ENCODE data around the gene NT5DC1. TPM values are rescaled to one million over a fixed set of nuclear protein-coding genes. Genes with fewer than 3 reads are reported as not detected.

NT5DC1 gene
- total RNA-seq, 4 donors from 2014 or later: 7.0 to 15.4 (median 12.0) TPM

DNA sequence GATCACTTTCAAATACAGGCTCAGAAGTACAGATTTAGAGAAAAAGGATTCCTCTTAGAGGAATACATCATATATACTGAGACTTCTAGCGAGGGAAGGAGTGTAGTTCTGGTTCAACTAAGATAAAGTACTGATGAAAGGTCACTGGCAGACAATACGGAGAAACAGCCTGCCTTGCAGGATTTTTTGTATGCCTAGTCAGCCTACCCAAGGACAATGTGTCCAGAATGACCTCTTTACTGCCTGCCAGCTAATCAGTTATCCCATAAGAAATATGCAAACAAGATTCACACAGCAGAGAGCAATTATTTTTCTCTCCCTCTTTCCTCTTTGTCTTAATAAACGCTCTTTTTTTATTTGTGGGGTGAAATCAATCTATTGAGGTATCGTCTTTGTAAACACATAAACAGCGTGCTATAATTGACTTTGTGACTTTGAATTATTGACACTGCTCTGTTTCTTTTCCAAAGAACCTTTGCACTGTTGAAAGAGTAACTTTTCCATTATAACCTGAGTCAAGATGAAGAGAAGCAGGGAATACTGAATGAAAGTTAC lies 154.7 kb downstream of the NT5DC1 start:
- in situ Hi-C loops (cut with MboI; ENCODE audit: low sequenced_read_pairs in 4 of 4): no loop called here

DNA sequence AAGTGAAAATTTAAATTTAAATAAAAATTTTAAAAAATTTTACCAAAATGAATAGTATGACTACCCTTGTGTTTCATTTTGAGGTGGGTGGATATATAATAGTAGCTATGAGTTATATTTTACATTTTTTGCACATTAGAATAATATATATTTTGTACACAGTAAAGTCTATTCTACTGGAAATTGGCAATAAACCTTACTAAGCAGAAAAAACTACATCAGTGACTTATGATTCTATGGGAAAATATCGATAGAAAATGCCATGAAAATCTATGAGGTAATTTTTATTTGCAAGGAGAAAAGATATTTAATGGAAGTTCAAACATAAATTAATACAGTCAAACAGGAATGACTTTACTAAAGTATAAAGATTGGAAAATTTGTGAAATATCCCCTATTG lies 156.0 kb downstream of the NT5DC1 start:
- intact Hi-C loops (cut with DNase I; ENCODE audit: low total_unique reads): no loop called here
- DNase-seq (no peak), ATAC-seq (no peak)
- no peaks in the 10 kb centered on the region for H3K36me3 ChIP-seq
- TF ChIP-seq POLR2A (IDR thresholded peaks at IDR 0.05): no peak
- no peaks in the 10 kb centered on the region for H3K9me3 ChIP-seq
- in situ Hi-C loops (cut with MboI; ENCODE audit: low sequenced_read_pairs in 4 of 4): no loop called here
- peaks cover 12 to 18% of the 10 kb centered on the region in 2 donors for H3K4me1 ChIP-seq
- H3K27ac ChIP-seq: no peak overlapping the region
- H3K4me3 ChIP-seq: no peak overlapping the region
- no peaks in the 10 kb centered on the region for H3K27me3 ChIP-seq

More for the DNA sequence above, 154.7 kb downstream of the NT5DC1 start:
- no peak for ATAC-seq
- no peaks in the 10 kb centered on the region for H3K27me3 ChIP-seq
- no peak overlapping the region for H3K27ac ChIP-seq
- no peaks in the 10 kb centered on the region for H3K9me3 ChIP-seq
- intact Hi-C loops (cut with DNase I; ENCODE audit: low total_unique reads): no loop called here
- H3K36me3 ChIP-seq: no peaks in the 10 kb centered on the region
- TF ChIP-seq POLR2A (IDR thresholded peaks at IDR 0.05): no peak
- TF ChIP-seq, protein P1, sequence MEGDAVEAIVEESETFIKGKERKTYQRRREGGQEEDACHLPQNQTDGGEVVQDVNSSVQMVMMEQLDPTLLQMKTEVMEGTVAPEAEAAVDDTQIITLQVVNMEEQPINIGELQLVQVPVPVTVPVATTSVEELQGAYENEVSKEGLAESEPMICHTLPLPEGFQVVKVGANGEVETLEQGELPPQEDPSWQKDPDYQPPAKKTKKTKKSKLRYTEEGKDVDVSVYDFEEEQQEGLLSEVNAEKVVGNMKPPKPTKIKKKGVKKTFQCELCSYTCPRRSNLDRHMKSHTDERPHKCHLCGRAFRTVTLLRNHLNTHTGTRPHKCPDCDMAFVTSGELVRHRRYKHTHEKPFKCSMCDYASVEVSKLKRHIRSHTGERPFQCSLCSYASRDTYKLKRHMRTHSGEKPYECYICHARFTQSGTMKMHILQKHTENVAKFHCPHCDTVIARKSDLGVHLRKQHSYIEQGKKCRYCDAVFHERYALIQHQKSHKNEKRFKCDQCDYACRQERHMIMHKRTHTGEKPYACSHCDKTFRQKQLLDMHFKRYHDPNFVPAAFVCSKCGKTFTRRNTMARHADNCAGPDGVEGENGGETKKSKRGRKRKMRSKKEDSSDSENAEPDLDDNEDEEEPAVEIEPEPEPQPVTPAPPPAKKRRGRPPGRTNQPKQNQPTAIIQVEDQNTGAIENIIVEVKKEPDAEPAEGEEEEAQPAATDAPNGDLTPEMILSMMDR (IDR thresholded peaks at IDR 0.05 in 4 of 5, conservative IDR thresholded peaks at IDR 0.05 in 1 of 5): no peak
- H3K4me3 ChIP-seq: no peak overlapping the region
- DNase-seq: no peak
- peaks cover 22 to 25% of the 10 kb centered on the region in 2 donors for H3K4me1 ChIP-seq

DNA sequence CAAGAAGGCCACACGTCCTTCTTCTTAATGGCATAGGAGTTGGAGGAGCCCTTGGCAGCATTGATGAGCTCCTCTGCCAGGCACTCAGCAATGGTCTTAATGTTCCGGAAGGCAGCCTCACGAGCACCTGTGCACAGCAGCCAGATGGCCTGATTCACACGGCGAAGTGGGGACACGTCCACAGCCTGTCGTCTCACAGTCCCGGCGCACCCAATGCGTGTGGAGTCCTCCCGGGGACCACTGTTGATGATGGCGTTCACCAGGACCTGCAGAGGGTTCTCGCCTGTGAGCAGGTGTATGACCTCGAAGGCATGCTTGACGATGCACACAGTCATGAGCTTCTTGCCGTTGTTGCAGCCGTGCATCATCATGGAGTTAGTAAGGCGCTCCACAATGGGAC lies 157.9 kb downstream of the NT5DC1 start:
- in situ Hi-C loops (cut with MboI; ENCODE audit: low sequenced_read_pairs in 4 of 4): no loop called here
- H3K36me3 ChIP-seq: no peaks in the 10 kb centered on the region
- DNase-seq (no peak), ATAC-seq (no peak)
- TF ChIP-seq, protein P1 (IDR thresholded peaks at IDR 0.05 in 4 of 5, conservative IDR thresholded peaks at IDR 0.05 in 1 of 5): no peak
- no peak for TF ChIP-seq POLR2A (IDR thresholded peaks at IDR 0.05)
- H3K4me1 ChIP-seq: peaks cover 5 to 9% of the 10 kb centered on the region in 2 donors
- no peak overlapping the region for H3K27ac ChIP-seq
- no peaks in the 10 kb centered on the region for H3K9me3 ChIP-seq
- H3K27me3 ChIP-seq: no peaks in the 10 kb centered on the region
- H3K4me3 ChIP-seq: no peak overlapping the region
- intact Hi-C loops (cut with DNase I; ENCODE audit: low total_unique reads): no loop called here

DNA sequence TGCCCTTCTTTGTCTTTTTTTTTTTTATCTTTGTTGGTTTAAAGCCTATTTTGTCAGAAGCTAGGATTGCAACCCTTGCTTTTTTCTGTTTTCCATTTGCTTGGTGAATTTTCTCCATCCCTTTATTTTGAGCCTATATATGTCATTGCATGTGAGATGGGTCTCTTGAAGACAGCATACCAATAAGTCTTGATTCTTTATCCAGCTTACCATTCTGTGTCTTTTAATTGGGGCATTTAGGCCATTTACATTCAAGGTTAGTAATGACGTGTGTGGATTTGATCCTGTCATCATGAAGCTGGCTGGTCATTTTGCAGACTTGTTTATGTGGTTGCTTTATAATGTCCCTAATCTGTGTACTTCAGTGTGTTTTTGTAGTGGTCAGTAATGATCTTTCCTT lies 162.7 kb downstream of the NT5DC1 start:
- TF ChIP-seq, protein P1 (IDR thresholded peaks at IDR 0.05 in 4 of 5, conservative IDR thresholded peaks at IDR 0.05 in 1 of 5): no peak
- no peak for TF ChIP-seq POLR2A (IDR thresholded peaks at IDR 0.05)
- DNase-seq (no peak), ATAC-seq (no peak)
- Histone ChIP-seq H3K9me3 (no peaks in the 10 kb centered on the region), H3K27ac (no peak overlapping the region), H3K4me3 (no peak overlapping the region), H3K4me1 (no peaks in the 10 kb centered on the region), H3K27me3 (no peaks in the 10 kb centered on the region), H3K36me3 (no peaks in the 10 kb centered on the region)
- in situ Hi-C loops (cut with MboI; ENCODE audit: low sequenced_read_pairs in 4 of 4) (no loop called here), intact Hi-C loops (cut with DNase I; ENCODE audit: low total_unique reads) (no loop called here)

DNA sequence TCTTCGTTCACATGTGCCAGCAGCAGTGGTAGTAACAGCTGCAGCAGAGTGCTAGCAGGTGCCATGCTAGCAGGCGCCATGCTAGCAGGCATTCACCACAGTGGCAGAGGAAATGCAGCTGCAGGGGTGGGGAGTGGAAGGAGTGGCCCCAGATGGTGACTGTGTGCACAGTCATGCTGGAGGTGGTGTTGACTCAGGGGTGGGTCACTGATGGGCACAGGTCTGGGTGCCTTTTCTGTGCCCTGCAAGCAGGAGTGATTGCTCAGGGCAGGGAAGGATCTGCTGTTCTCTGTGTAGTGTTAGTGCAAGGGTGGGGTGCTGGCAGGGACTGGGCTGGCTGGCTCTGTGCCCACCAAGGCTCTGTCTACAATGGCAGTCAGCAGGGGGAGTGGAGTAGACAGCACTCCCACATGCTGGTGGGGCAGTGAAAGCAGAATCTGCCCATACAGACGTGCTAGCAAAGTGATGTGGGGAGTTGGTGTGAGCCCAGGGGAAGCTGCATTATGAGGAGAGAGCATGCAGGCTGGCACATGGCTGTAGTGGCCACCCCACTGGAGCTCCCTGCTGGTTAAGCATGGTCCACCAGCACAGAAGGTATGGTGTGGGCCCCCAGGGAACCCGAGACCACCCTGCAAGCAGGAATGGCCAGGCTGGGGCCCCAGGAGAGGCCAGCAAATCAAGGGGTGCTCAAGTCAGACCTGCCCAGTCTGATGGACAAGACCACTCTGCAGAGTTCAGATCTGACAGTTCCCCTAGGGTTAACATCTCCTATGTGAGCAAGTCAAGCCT lies 164.6 kb downstream of the NT5DC1 start:
- Histone ChIP-seq H3K36me3 (no peaks in the 10 kb centered on the region), H3K4me1 (peaks cover 14 to 17% of the 10 kb centered on the region in 2 donors), H3K27me3 (no peaks in the 10 kb centered on the region), H3K27ac (no peak overlapping the region), H3K4me3 (no peak overlapping the region), H3K9me3 (no peaks in the 10 kb centered on the region)
- no peak for DNase-seq
- intact Hi-C loops (cut with DNase I; ENCODE audit: low total_unique reads): no loop called here
- in situ Hi-C loops (cut with MboI; ENCODE audit: low sequenced_read_pairs in 4 of 4): loop anchor here in 1 of 4 donors (5.0 kb wide), 1 partner anchor 267 kb away; no protein-coding TSS in a partner anchor
- TF ChIP-seq, protein P1 (IDR thresholded peaks at IDR 0.05 in 4 of 5, conservative IDR thresholded peaks at IDR 0.05 in 1 of 5): no peak
- no peak for TF ChIP-seq POLR2A (IDR thresholded peaks at IDR 0.05)
- ATAC-seq: no peak
